Gastroesophageal sphincter (tissue), 4 donors: ENCODE results near the gene LRRC63. TPM values are rescaled to one million over a fixed set of nuclear protein-coding genes. Genes with fewer than 3 reads are reported as not detected.
A peak's percentile ranks its signal among the peaks of the same experiment; 100 is the strongest.

Experiments used
- ATAC-seq: fragments of 150-250 bp; one replicate; pipeline ENCODE4 v1.9.1; 2016; ENCODE audit warnings: mild to moderate bottlenecking, moderate library complexity
- H3K27ac ChIP-seq, 4 donors: fragments of 200-600 bp; sonication (generic) in 3 of 4; 1 replicate in 3 of 4; 2 replicates in 1 of 4; pipeline ENCODE4 v1.5.1; 2016 to 2019
- H3K27me3 ChIP-seq: fragments of 200-600 bp; sonication (generic); one replicate; pipeline ENCODE4 v1.5.1; 2019
- H3K36me3 ChIP-seq, 2 donors: fragments of 200-600 bp; sonication (generic); one replicate each; pipeline ENCODE4 v1.5.1; 2019; ENCODE audit warnings: control low read depth in 1 of 2
- H3K4me1 ChIP-seq, 3 donors: fragments of 200-600 bp; sonication (generic); 1 replicate in 2 of 3; 2 replicates in 1 of 3; pipeline ENCODE4 v1.5.1; 2016 to 2019; ENCODE audit warnings: control low read depth in 2 of 3
- H3K4me3 ChIP-seq, 2 donors: fragments of 200-600 bp; sonication (generic); one replicate each; pipeline ENCODE4 v1.5.1; 2019; ENCODE audit warnings: mild to moderate bottlenecking in 1 of 2, moderate library complexity in 1 of 2
- H3K9me3 ChIP-seq, 3 donors: fragments of 200-600 bp; sonication (generic); one replicate each; pipeline ENCODE4 v1.5.1; 2017 to 2019; ENCODE audit warnings: control low read depth in 2 of 3
- EP300 ChIP-seq: sonication (generic); formaldehyde crosslinking; IDR thresholded peaks from one replicate; pipeline ENCODE4 v1.6.1; 2017; ENCODE audit warnings: antibody characterized with exemption, mild to moderate bottlenecking
- POLR2A ChIP-seq, 2 donors: fragments of 450-650 bp; IDR thresholded peaks; one replicate each; pipeline ENCODE4 v1.6.1; 2017; ENCODE audit warnings: antibody characterized with exemption in 2 of 2, mild to moderate bottlenecking in 2 of 2, moderate library complexity in 1 of 2
- POLR2AphosphoS5 ChIP-seq: sonication (generic); formaldehyde crosslinking; IDR thresholded peaks from one replicate; pipeline ENCODE4 v1.6.1; 2017; ENCODE audit warnings: antibody characterized with exemption
- WGBS, 2 donors: methylation state at CpG; one replicate each; pipeline ENCODE4 v1.1.5; 2018; ENCODE audit warnings: low coverage in 1 of 2; 5-methylcytosine and 5-hydroxymethylcytosine counted together
- total RNA-seq, 4 donors: library from RNA; depleted of rRNA; stranded (reverse); fragments of >200 nt; gene quantifications; one replicate each; pipeline ENCODE4 v1.1.0, GENCODE V29; 2016
- TF ChIP-seq, protein P1 (sequence below), 4 experiments: fragments of 200-600 bp in 2 of 4; fragments of 450-650 bp in 2 of 4; sonication (generic) in 1 of 4; IDR thresholded peaks; one replicate each; pipeline ENCODE4 v1.5.1; 2017 to 2019; ENCODE audit warnings: antibody characterized with exemption in 4 of 4, mild to moderate bottlenecking in 2 of 4, moderate library complexity in 2 of 4

LRRC63 gene
- total RNA-seq, 4 donors from 2014 or later, result not detected

GRCh38 chr13:46176756-46177155 lies 35.0 kb upstream of the LRRC63 start:
- Histone ChIP-seq H3K9me3 (no peaks in the 10 kb centered on the region), H3K36me3 (no peaks in the 10 kb centered on the region), H3K4me3 (no peak overlapping the region), H3K4me1 (no peaks in the 10 kb centered on the region), H3K27me3 (peaks cover 13% of the 10 kb centered on the region), H3K27ac (peak overlapping the region in 2 of 4 donors; percentile 14 to 46)
- no peak for ATAC-seq
- TF ChIP-seq POLR2AphosphoS5 (no peak), EP300 (no peak)
- TF ChIP-seq, protein P1, sequence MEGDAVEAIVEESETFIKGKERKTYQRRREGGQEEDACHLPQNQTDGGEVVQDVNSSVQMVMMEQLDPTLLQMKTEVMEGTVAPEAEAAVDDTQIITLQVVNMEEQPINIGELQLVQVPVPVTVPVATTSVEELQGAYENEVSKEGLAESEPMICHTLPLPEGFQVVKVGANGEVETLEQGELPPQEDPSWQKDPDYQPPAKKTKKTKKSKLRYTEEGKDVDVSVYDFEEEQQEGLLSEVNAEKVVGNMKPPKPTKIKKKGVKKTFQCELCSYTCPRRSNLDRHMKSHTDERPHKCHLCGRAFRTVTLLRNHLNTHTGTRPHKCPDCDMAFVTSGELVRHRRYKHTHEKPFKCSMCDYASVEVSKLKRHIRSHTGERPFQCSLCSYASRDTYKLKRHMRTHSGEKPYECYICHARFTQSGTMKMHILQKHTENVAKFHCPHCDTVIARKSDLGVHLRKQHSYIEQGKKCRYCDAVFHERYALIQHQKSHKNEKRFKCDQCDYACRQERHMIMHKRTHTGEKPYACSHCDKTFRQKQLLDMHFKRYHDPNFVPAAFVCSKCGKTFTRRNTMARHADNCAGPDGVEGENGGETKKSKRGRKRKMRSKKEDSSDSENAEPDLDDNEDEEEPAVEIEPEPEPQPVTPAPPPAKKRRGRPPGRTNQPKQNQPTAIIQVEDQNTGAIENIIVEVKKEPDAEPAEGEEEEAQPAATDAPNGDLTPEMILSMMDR (IDR thresholded peaks at IDR 0.05), result no peak
- 47 to 60% methylated on average over 2 to 3 of the region's 3 CpGs for WGBS, 2 donors

DNA sequence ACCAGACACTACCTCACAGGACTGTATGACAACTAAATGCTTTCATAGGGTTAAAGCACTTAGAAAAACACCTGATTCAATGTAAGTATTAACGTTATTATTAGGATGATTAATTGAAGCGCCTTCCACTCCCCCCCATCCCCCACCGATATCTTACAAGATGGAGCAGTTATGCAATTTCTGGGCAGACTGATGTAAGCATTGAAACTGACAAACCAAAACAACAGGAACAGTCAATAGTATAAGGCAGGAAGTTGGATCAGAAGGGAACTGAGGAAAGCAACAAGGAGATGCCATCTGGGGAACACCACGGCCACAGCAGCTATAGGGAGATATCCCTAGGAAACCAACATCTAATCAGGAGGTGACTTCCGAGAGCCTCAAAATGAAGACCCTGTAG lies 33.6 kb upstream of the LRRC63 start:
- Histone ChIP-seq H3K9me3 (no peaks in the 10 kb centered on the region), H3K36me3 (no peaks in the 10 kb centered on the region), H3K27ac (peak overlapping the region in 1 of 4 donors; percentile 46), H3K27me3 (no peaks in the 10 kb centered on the region), H3K4me3 (no peak overlapping the region), H3K4me1 (no peaks in the 10 kb centered on the region)
- TF ChIP-seq, protein P1 (IDR thresholded peaks at IDR 0.05), result no peak
- TF ChIP-seq POLR2AphosphoS5 (no peak), POLR2A (IDR thresholded peaks at IDR 0.05) (no peak), EP300 (no peak)
- ATAC-seq, result no peak
- WGBS, 2 donors, result 59 to 71% methylated on average over 3 to 5 of the region's 5 CpGs

DNA sequence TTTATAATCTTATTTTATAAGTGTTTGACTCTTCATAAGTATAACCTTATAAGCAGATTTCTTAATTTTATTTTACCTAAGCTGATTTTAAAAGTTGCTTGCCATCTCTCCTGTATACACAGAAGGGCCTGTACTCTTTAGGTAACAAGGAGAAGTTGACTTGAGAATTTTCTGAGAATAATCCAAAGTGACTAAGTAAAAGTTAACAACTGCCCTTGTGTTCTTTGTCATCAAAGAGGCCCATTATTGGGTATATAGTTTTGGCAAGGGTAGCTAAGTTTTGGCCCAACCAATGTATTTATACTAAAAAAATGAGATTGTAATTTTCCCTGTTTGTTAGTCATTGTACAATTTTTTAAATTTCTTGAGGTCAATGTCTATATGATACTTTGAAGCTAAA lies 32.9 kb upstream of the LRRC63 start:
- Histone ChIP-seq H3K4me1 (no peaks in the 10 kb centered on the region), H3K9me3 (no peaks in the 10 kb centered on the region), H3K36me3 (no peaks in the 10 kb centered on the region), H3K4me3 (no peak overlapping the region), H3K27ac (no peak overlapping the region), H3K27me3 (no peaks in the 10 kb centered on the region)
- ATAC-seq, result no peak
- TF ChIP-seq POLR2A (IDR thresholded peaks at IDR 0.05), result no peak
- TF ChIP-seq POLR2AphosphoS5, result no peak
- TF ChIP-seq, protein P1 (IDR thresholded peaks at IDR 0.05), result no peak
- no peak for TF ChIP-seq EP300

DNA sequence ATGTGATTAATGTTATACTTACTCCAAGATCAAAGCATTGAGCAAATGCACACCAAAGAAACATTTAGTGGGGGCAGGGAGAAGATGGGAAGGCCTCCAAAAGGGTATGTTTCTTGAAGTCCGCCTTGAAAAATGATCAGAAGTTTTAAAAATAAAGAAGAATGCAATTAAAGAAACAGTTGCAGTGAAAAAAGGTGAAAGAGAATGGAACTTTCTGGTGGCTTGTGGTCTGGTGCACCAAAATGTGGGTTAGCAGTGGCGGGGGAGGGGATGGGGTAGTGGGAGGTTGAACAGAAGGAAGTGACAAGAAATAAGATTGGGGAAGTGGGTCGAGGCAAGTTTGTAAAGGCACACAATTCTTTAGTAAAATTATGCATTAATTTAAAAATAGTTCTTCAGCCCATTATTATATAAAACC lies 32.2 kb upstream of the LRRC63 start:
- 46 to 71% methylated on average over 3 of the region's 3 CpGs for WGBS, 2 donors

More for the DNA sequence above, 32.2 kb upstream of the LRRC63 start:
- Histone ChIP-seq H3K4me1 (no peaks in the 10 kb centered on the region), H3K27me3 (no peaks in the 10 kb centered on the region), H3K9me3 (no peaks in the 10 kb centered on the region), H3K36me3 (no peaks in the 10 kb centered on the region), H3K4me3 (peak overlapping the region in 1 of 2 donors; percentile 14), H3K27ac (no peak overlapping the region)
- ATAC-seq, result no peak
- TF ChIP-seq, protein P1 (IDR thresholded peaks at IDR 0.05), result no peak
- no peak for TF ChIP-seq POLR2AphosphoS5
- no peak for TF ChIP-seq EP300
- TF ChIP-seq POLR2A (IDR thresholded peaks at IDR 0.05), result no peak
